Measurements from ENCODE around the gene MAFF. TPM values are rescaled to one million over a fixed set of nuclear protein-coding genes. Genes with fewer than 3 reads are reported as not detected.

Gene MAFF
- total and polyA plus RNA-seq, 9 of the 15 experiments (the other 6 are each of a cell fraction or from before 2014, with no cell fraction given): 0.51 to 8.0 (median 5.4) TPM

DNA sequence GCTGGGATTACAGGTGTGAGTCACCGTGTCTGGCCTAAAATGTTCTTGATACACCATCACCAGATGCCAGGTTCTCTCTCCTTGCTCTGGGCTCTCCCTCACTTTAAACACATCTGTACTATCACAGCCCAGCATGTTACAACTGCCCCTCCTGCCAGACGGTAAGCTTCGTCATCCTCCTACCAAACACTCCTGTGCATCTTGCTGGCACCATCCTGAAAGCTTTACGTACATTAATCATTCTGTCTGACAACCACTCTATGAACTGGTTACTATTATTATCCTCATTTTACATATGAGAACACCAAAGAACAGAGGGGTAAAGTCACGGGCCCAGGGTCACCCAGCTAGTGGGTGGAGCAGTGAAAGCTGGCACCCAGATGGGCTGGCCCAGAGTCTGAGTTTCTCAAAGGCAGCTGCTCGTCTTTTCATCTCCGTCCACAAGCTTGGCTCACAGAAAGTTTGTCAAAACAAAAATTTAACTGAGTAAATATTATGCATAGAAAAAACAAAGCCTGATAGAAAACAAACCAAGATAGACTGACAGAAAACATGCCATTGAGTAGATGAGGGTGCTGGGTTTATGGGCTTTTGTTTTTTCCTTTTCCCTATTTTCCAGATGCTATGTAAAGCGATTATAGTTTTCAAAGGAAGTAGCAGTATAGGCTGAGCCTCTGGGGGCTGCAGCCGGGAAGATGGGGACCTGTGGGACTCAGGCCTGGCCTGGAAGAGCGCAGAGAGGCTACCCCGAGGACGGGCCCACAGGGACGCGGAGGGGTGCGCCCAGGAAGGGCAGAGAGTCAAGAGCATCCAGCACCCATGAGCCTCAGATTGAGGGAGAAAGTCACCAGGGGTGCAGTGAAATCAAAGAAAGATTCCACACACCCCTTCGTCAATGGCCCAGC, 29.6 kb upstream of the MAFF start (continued):
- no peak for TF ChIP-seq MAFK (IDR thresholded peaks at IDR 0.05; ENCODE audit: low read length)
- TF ChIP-seq ZC3H4 (CRISPR knock-in tag; IDR thresholded peaks at IDR 0.05; ENCODE audit: borderline replicate concordance): no peak
- TF ChIP-seq MEIS2 (IDR thresholded peaks at IDR 0.05; ENCODE audit: partially characterized antibody): peak; percentile 61
- no peak for TF ChIP-seq RAD21 (CRISPR knock-in tag; conservative IDR thresholded peaks at IDR 0.05 in 1 of 2, IDR thresholded peaks at IDR 0.05 in 1 of 2)
- peak; percentile 14 for TF ChIP-seq RBM25 (IDR thresholded peaks at IDR 0.05; ENCODE audit: low read depth, low read length, severe bottlenecking)
- no peak for TF ChIP-seq ZNF707 (CRISPR knock-in tag; conservative IDR thresholded peaks at IDR 0.05)
- TF ChIP-seq TAL1 (IDR thresholded peaks at IDR 0.05): no peak

DNA sequence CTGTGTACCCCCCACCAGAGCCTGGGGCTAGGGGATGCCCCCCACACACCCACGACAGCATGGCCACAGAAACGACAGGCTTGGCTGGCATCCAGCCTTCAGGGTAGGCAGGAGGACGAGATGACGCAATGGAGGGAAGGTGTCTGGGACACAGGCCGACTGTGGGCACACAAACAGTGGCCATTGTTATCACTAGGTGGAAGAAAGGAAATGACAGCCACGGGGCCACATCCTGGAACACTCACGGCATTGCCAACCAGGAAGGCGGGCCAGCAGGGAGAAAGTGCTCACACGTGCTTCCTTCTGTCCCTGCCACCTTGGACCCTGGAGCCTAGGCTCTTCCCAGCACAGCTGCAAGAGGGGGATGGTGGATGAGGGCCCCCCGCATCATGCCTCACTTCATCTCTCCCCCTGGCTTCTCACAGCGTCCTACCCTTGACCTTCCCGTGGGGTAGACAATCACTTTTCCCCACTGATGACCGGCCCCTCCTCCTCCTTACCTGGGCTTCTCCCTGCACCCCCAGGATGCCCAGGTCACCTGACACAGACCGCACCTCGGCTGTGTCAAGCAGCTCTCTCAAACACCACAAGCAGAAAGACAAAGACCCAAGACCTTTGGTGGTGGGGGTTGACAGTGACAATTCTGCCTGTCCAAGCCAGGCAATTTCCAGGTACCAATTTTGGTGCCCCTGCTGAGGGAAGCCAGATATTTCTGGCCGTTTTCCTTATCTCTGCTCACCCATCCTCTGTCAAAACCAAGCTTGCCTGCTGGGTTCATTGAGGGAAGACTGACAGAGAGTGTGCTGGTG, 28.8 kb upstream of the MAFF start:
- ATAC-seq: no peak
- no peaks in the 10 kb centered on the region for H3K9me3 ChIP-seq (replicated peaks; ENCODE audit: control insufficient read depth, insufficient read depth, low read depth, low read length)
- BruUV-seq (replicated peaks): no TSS peak
- DNase-seq (ENCODE audit: extremely low read depth in 1 of 4, low spot score in 3 of 4): no peak
- TF ChIP-seq, protein P1, sequence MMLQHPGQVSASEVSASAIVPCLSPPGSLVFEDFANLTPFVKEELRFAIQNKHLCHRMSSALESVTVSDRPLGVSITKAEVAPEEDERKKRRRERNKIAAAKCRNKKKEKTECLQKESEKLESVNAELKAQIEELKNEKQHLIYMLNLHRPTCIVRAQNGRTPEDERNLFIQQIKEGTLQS (IDR thresholded peaks at IDR 0.05): peak; percentile 28; the same call in 1 of the 2 replicates
- TF ChIP-seq, protein P1 (CRISPR knock-in tag; conservative IDR thresholded peaks at IDR 0.05): no peak
- TF ChIP-seq CEBPB (tag; IDR thresholded peaks at IDR 0.05): peak; percentile 60
- TF ChIP-seq MYC (IDR thresholded peaks at IDR 0.05; ENCODE audit: low read depth, low read length): no peak
- TF ChIP-seq MYC (CRISPR knock-in tag; IDR thresholded peaks at IDR 0.05; ENCODE audit: borderline replicate concordance, low read depth): no peak
- TF ChIP-seq CEBPG (CRISPR knock-in tag; IDR thresholded peaks at IDR 0.05): peak; percentile 26; the same call in 1 of the 2 replicates
- peak; percentile 14 to 36; a peak in 1 of 4 replicates for TF ChIP-seq CEBPG (tag; conservative IDR thresholded peaks at IDR 0.05 in 1 of 2, IDR thresholded peaks at IDR 0.05 in 1 of 2)
- ChIA-PET CTCF (ENCODE audit: low intra/inter-chr PET ratio) (no interaction called here), POLR2A (no interaction called here)
- no peaks in the 10 kb centered on the region for H3K79me2 ChIP-seq (ENCODE audit: control insufficient read depth, insufficient read depth, low read length)
- H3K4me2 ChIP-seq (ENCODE audit: insufficient read depth, low read length): no peak overlapping the region
- no peaks in the 10 kb centered on the region for H4K20me1 ChIP-seq (replicated peaks; ENCODE audit: control insufficient read depth, insufficient read depth, low read length)
- H3K27me3 ChIP-seq (ENCODE audit: control insufficient read depth in 2 of 2, insufficient read depth in 2 of 2, low read length in 2 of 2): no peaks in the 10 kb centered on the region
- no peak for FAIRE-seq
- peaks cover 5 to 33% of the 10 kb centered on the region in 2 experiments; a peak in 4 of 5 replicates for H3K4me1 ChIP-seq (replicated peaks in 1 of 2; ENCODE audit: control insufficient read depth in 2 of 2, insufficient read depth in 2 of 2, low read length in 2 of 2)
- WGBS (ENCODE audit: insufficient coverage, low coverage, missing lambda C conversion rate): 29% methylated on average over 11 of the region's 16 CpGs
- in situ Hi-C loops (cut with MboI) (no loop called here), intact Hi-C loops (cut with micrococcal nuclease) (no loop called here)
- peak overlapping the region in 1 of 2 experiments; percentile 68; a peak in 2 of 4 replicates for H3K9ac ChIP-seq (ENCODE audit: insufficient read depth in 1 of 2, low read depth in 2 of 2, low read length in 2 of 2)
- H3K36me3 ChIP-seq (ENCODE audit: control insufficient read depth, insufficient read depth, low read length): no peaks in the 10 kb centered on the region
- no peak overlapping the region for H2AFZ ChIP-seq (ENCODE audit: low read depth, low read length)
- H3K27ac ChIP-seq (ENCODE audit: extremely low read depth, low read depth, low read length): no peak overlapping the region
- H3K4me3 ChIP-seq: no peak overlapping the region
- peaks cover 2% of the 10 kb centered on the region for H3K9me1 ChIP-seq (ENCODE audit: control insufficient read depth, insufficient read depth, low read length)
